ENCODE results near the gene S100G.
A peak's percentile ranks its signal among the peaks of the same experiment; 100 is the strongest.

The S100G gene

DNA sequence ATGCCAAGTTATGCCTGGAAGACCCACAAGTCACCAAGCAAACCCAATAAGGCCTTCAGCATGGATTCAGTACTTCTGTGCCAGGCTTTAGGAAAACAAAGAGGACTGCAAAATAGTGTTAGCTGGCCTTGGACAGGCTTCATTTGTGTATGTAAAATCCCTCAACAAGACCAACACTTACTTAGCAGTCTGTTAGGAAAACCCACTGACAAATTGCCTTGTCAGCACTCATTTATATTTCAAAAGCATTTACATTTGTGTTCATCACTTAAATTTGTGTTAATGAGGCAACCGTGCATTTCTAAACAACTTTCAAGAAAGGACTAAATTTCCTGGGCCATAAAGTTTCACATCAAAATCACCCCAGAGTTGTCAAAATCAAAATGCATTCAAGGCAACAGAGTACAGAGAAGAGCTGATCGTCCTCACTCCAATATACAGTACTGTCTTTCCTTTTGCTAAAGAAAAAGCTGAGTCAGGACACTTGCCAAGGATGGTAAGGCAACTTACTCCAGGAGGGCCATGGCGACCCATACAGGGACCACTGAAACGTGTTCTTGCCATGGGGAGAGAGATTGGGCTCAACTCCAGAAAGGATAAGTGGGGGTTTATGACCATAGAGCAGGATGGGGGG lies 1.6 kb downstream of the S100G start:
- no peak for DNase-seq (ENCODE audit: low spot score)

GRCh38 chrX:16653424-16653823 lies 3.5 kb downstream of the S100G start:
- DNase-seq (ENCODE audit: low spot score) = no peak

DNA sequence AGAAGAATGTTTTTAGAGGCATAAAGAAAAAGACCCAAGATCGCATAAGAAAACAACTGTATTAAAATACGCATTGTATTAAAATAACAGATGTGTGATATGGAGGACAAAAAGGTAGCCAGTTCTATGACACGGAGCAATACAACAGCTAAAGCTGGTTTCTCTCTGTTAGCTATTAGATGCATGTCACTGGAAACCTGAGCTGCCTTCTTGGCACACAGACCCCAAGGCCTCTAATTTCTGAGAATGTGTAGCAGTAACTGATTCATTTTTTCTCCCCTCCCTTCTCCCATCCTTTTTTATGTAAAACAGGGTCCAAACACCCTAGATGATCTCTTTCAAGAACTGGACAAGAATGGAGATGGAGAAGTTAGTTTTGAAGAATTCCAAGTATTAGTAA lies 4.1 kb downstream of the S100G start:
- no peak for DNase-seq (ENCODE audit: low spot score)

GRCh38 chrX:16658284-16658683 lies 8.3 kb downstream of the S100G start:
- no peak for DNase-seq (ENCODE audit: low spot score)

DNA sequence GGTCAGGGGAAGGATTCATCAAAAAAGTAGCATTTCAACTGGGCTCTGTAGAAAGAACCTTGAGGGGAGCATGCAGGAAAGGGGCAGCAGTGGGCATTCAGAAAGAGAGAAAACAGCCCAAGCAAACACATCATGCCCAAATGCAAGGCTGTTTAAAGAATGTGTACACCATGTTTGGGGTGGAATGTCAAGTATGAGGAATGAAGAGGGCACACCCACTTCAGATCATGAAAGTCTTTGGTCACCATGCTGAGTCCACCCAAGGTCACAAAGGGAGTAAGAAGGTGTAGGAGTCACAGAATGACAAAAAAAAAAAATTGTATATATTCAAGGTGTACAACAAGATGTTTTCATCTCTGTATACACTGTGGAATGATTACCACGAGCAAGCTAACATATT lies 9.4 kb downstream of the S100G start:
- no peak for DNase-seq (ENCODE audit: low spot score)

- DNase-seq (ENCODE audit: low spot score) = no peak
These were observed 11.5 kb downstream of the S100G start for GRCh38 chrX:16661495-16661894.

GRCh38 chrX:16662402-16662801 lies 12.4 kb downstream of the S100G start:
- DNase-seq (ENCODE audit: low spot score) = no peak

DNA sequence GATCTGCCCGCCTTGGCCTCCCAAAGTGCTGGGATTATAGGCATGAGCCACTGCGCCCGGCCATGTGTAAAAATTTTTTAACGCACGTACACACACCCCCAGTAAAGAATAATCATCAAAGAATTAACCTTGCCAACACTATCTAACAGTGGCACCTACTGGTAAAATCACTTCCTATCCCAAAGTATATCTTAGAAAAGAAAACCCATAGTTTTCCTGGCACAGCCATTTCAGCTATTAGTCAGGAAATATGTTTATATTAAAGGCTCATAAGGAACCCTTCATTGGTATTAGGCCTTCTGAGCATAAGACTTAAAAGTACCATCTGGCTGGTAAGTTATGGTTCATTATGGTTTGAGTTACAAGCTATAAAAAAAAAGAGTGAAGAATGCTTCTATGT lies 14.1 kb downstream of the S100G start:
- no peak for DNase-seq (ENCODE audit: low spot score)

DNA sequence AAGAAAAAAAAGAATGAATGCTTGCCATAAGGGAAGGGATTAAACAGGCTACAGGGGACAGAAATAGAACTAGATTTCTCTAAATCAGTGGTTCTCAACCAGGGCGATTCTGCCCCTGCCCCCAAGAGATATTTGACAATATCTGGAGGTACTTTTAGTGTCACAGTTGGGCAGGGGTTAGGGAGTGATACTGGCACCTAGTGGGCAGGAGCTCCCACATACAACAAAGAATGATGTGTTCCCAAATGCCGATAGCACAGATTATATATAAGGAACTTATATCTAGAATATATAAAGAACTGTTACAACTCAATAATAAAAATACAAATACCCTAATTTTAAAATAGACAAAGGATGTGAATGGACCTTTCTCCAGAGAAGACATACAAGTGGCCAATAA lies 14.7 kb downstream of the S100G start:
- DNase-seq (ENCODE audit: low spot score) = no peak

DNA sequence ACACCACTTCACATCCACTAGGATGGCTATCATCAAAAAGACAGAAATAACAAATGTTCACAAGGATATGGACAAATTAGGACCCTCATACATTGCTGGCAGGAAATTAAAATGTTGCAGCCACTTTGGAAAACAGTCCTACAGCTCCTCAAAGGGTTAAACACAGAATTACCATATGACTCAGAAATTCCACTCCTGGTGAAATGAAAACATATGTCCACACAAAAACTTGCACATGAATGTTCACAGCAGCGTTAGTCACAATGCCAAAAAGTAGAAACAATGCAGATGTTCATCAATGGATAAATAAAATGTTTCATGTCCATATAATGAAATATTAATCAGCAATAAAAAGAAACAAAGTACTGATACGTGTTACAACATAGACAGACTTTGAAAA lies 15.1 kb downstream of the S100G start:
- no peak for DNase-seq (ENCODE audit: low spot score)

GRCh38 chrX:16666541-16666940 lies 16.6 kb downstream of the S100G start:
- DNase-seq (ENCODE audit: low spot score) = no peak

- peak; percentile 37 for DNase-seq (ENCODE audit: low spot score)
These were observed 21.0 kb downstream of the S100G start for GRCh38 chrX:16671005-16671404.

GRCh38 chrX:16678689-16679088 lies 28.7 kb downstream of the S100G start:
- no peak for DNase-seq (ENCODE audit: low spot score)

DNA sequence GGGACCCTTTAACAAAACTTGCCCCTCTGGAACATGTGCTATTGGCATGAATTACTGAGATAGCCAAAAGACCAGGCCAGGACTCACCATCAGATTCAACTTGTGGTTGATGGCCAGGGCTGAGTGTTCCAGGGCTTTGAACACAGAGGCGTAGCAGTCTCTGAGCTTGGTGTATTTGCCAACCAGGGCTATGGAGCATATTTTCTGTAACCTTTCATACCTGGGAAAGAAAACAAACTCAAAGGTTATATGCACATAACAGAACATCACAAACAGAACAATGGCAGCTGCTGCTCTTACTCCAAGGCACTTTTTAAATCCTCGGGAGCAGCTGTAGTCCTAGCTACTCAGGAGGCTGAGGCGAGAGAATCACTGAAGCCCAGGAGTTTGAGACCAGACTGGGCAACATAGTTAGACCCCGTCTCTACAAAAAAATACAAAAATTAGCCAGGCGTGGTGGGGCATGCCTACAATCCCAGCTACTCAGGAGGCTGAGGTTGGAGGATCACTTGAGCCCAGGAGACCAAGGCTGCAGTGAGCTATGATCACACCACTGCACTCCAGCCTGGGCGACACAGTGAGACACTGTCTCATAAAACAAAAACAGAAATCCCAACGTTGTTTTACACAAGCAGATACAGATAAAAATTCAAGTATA lies 33.2 kb downstream of the S100G start:
- DNase-seq (ENCODE audit: low spot score) = no peak

DNA sequence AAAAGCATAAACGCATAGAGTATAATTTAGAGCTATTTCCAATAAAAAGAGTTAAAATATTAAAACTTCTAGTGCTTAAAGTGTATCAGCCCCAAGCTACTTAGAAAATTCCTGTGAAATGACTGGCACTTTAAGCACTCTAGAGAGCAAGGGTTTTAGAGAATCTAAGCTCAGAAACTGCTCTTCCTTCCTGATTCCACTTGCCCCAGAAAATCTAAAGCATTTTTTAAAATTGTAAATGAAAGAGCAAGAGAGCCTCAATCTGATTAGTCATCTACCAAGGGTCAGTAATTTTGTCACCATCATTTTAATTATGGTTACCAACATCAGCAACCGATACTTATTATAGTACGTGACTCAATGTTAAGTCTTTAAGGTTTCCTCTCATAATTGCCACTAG lies 37.6 kb downstream of the S100G start:
- DNase-seq (ENCODE audit: low spot score) = no peak

DNA sequence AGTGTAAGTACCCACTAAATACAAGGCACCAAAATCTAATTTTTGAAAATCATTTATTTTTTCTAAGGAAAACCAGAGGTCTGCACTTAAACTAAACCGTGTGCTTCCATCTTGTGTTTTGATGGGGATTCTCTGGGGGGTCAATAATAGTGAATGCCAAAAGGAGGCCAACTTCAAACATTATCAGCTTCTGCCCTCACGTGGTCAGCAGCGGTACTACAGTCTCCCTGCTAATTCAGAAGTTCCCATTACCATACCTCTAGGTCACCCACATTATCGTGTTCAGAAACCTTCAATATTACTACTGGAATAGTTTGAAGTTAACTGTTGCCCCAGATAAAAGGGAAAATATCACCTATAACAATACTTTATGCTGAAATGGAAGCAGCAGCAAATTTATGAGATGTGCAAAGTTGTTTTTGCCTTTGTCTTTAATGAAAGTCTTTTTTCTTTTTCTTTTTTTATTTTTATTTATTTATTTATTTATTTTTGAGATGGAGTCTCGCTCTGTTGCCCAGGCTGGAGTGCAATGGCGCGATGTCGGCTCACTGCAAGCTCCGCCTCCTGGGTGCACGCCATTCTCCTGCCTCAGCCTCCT lies 45.2 kb downstream of the S100G start:
- DNase-seq (ENCODE audit: low spot score) = peak; percentile 36

DNA sequence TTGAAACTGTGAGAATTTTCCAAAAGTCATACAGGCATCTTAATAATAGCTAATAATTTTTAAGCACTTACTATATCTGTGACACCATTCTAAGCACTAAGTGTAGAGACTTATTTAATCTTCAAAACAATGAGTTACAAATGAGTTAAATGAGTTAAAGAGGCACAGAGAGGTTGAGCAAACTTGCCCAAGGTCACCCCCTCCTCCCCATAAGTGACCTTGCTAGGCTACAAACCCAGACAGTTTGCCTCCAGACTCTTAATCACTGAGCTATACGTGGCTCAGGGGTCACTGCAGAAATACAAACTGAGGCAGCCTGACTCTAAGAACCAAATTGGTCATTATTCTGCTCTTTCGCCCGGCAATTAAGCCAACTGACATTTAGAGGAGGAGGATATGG lies 47.0 kb downstream of the S100G start:
- DNase-seq (ENCODE audit: low spot score) = no peak

- DNase-seq (ENCODE audit: low spot score) = no peak
These were observed 49.4 kb downstream of the S100G start for GRCh38 chrX:16699389-16699788.

DNA sequence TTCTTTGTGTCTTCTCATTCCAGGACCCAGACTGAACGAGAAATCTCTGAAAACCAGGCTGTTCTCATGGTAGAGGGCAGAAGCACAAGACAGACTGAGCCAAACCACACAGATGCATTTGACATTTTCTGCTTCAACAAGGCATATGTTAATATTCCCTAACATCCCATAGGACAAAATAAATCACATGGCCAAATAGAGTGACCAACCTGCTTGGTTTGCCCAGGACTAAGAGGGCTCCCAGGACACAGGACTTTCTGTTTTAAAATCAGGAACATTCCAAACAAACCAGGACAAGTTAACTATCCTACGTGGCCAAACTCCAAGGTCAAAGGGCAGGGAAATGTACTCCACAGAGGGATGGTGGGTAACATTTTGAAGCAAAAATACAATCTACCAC lies 50.8 kb downstream of the S100G start:
- no peak for DNase-seq (ENCODE audit: low spot score)

DNA sequence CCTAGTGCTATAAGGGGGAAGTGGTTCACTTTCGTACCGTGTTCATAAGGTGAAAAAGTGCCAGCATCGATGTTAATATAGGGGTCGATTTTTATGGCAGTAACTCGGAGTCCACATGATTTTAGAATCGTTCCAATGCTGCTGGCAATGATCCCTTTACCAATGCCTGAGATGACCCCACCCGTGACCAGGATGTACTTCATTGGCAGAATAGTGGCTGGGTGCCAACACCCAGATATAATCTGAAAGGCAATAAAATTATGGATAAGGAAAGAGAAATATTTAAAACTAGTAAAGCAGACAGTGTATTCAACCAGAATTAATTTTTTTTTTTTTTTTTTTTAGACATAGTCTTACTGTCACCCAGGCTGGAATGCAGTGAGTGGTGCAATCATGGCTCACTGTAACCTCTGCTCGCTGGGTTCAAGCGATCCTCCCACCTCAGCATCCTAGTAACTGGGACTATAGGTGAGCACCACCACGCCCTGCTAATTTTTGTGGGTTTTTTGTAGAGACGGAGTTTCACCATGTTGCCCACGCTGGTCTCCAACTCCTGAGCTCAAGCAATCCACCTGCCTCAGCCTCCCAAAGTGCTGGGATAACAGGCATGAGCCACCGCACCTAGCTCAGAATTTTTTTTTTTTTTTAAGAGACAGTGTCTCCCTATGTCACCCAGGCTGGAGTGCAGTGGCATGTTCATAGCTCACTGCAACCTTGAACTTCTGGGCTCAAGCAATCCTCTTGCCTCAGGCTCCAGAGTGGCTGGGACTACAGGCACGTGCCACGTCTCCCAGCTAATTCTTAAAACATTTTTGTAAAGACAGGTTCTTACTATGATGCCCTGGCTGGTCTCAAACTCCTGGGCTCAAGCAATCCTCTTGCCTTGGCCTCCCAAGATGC lies 53.0 kb downstream of the S100G start:
- no peak for DNase-seq (ENCODE audit: low spot score)

Data from SW480 (cell line).